Measurements from ENCODE around the gene MRGPRF.

DNA sequence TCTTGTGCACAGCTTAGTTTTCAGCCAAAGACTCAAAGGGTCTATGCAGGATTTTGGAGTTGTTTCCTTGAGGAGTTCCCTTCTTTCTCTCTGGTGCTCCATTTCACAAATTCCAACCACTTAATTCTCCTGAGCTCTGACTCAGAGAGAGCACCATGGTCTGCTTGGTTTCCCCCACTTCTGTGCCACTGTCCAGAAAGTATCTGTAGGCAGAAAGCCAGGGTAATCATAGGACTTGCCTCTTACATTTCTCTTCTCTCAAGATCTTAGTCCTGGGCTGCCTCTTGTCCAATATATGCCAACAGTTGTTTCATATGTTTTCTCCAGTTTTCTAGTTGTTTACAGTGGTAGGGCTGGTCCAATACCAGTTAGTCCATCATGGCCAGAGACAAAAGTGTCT lies 25.8 kb downstream of the MRGPRF start:
- TF ChIP-seq POLR2A (IDR thresholded peaks at IDR 0.05) = no peak
- TF ChIP-seq, protein P1, sequence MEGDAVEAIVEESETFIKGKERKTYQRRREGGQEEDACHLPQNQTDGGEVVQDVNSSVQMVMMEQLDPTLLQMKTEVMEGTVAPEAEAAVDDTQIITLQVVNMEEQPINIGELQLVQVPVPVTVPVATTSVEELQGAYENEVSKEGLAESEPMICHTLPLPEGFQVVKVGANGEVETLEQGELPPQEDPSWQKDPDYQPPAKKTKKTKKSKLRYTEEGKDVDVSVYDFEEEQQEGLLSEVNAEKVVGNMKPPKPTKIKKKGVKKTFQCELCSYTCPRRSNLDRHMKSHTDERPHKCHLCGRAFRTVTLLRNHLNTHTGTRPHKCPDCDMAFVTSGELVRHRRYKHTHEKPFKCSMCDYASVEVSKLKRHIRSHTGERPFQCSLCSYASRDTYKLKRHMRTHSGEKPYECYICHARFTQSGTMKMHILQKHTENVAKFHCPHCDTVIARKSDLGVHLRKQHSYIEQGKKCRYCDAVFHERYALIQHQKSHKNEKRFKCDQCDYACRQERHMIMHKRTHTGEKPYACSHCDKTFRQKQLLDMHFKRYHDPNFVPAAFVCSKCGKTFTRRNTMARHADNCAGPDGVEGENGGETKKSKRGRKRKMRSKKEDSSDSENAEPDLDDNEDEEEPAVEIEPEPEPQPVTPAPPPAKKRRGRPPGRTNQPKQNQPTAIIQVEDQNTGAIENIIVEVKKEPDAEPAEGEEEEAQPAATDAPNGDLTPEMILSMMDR (IDR thresholded peaks at IDR 0.05) = no peak

All from Peyer's patch (tissue), 4 donors.